ENCODE results near the gene ITSN2. TPM values are rescaled to one million over a fixed set of nuclear protein-coding genes. Genes with fewer than 3 reads are reported as not detected.

Gene ITSN2
- total RNA-seq, 2 donors from 2014 or later, result 32.9 to 61.0 TPM

GRCh38 chr2:24163601-24164000, 196.7 kb downstream of the ITSN2 start:
- ATAC-seq, result no peak
- no peak for TF ChIP-seq POLR2A (IDR thresholded peaks at IDR 0.05)
- no peak for TF ChIP-seq CTCF (IDR thresholded peaks at IDR 0.05)
- no peaks in the 10 kb centered on the region for H3K27me3 ChIP-seq
- no peaks in the 10 kb centered on the region for H3K9me3 ChIP-seq
- H3K4me1 ChIP-seq, result no peaks in the 10 kb centered on the region
- no peak for DNase-seq
- no peaks in the 10 kb centered on the region for H3K36me3 ChIP-seq (replicated peaks in 1 of 2; ENCODE audit: insufficient read depth in 1 of 2, low read depth in 2 of 2)
- H3K4me3 ChIP-seq, result no peak overlapping the region
- 60 to 64% methylated on average over 2 of the region's 2 CpGs for WGBS, 2 donors
- H3K27ac ChIP-seq, result no peak overlapping the region
- intact Hi-C loops (cut with DNase I), result no loop called here

GRCh38 chr2:24163186-24163585, 197.2 kb downstream of the ITSN2 start:
- no peak for TF ChIP-seq POLR2A (IDR thresholded peaks at IDR 0.05)
- no peak for TF ChIP-seq CTCF (IDR thresholded peaks at IDR 0.05)
- no peaks in the 10 kb centered on the region for H3K27me3 ChIP-seq
- no peak overlapping the region for H3K27ac ChIP-seq
- WGBS, 2 donors, result 41 to 57% methylated on average over 2 to 3 of the region's 3 CpGs
- H3K4me1 ChIP-seq, result no peaks in the 10 kb centered on the region
- no peak overlapping the region for H3K4me3 ChIP-seq
- DNase-seq (no peak), ATAC-seq (no peak)
- no peaks in the 10 kb centered on the region for H3K9me3 ChIP-seq
- no peaks in the 10 kb centered on the region for H3K36me3 ChIP-seq (replicated peaks in 1 of 2; ENCODE audit: insufficient read depth in 1 of 2, low read depth in 2 of 2)
- intact Hi-C loops (cut with DNase I), result no loop called here

- DNase-seq (no peak), ATAC-seq (no peak)
- Histone ChIP-seq H3K9me3 (no peaks in the 10 kb centered on the region), H3K4me3 (no peak overlapping the region), H3K27me3 (no peaks in the 10 kb centered on the region), H3K36me3 (replicated peaks in 1 of 2; ENCODE audit: insufficient read depth in 1 of 2, low read depth in 2 of 2) (no peaks in the 10 kb centered on the region), H3K4me1 (no peaks in the 10 kb centered on the region), H3K27ac (no peak overlapping the region)
- WGBS, 2 donors, result 100% methylated on average over 1 of the region's 1 CpG
- TF ChIP-seq CTCF (IDR thresholded peaks at IDR 0.05) (no peak), POLR2A (IDR thresholded peaks at IDR 0.05) (no peak)
- intact Hi-C loops (cut with DNase I), result no loop called here
These were observed 197.8 kb downstream of the ITSN2 start for GRCh38 chr2:24162494-24162893.

- Histone ChIP-seq H3K27ac (no peak overlapping the region), H3K36me3 (replicated peaks in 1 of 2; ENCODE audit: insufficient read depth in 1 of 2, low read depth in 2 of 2) (no peaks in the 10 kb centered on the region), H3K9me3 (no peaks in the 10 kb centered on the region), H3K4me3 (no peak overlapping the region), H3K4me1 (no peaks in the 10 kb centered on the region), H3K27me3 (no peaks in the 10 kb centered on the region)
- ATAC-seq (no peak), DNase-seq (no peak)
- TF ChIP-seq CTCF (IDR thresholded peaks at IDR 0.05), result no peak
- no peak for TF ChIP-seq POLR2A (IDR thresholded peaks at IDR 0.05)
- intact Hi-C loops (cut with DNase I), result no loop called here
These were observed 199.6 kb downstream of the ITSN2 start for GRCh38 chr2:24160761-24161160.

GRCh38 chr2:24159708-24160107, 200.6 kb downstream of the ITSN2 start:
- no peaks in the 10 kb centered on the region for H3K36me3 ChIP-seq (replicated peaks in 1 of 2; ENCODE audit: insufficient read depth in 1 of 2, low read depth in 2 of 2)
- no peaks in the 10 kb centered on the region for H3K9me3 ChIP-seq
- DNase-seq, result no peak
- intact Hi-C loops (cut with DNase I), result no loop called here
- no peak for ATAC-seq
- 78 to 84% methylated on average over 4 of the region's 4 CpGs for WGBS, 2 donors
- TF ChIP-seq CTCF (IDR thresholded peaks at IDR 0.05), result no peak
- TF ChIP-seq POLR2A (IDR thresholded peaks at IDR 0.05), result no peak
- no peak overlapping the region for H3K27ac ChIP-seq
- H3K4me3 ChIP-seq, result no peak overlapping the region
- no peaks in the 10 kb centered on the region for H3K27me3 ChIP-seq
- H3K4me1 ChIP-seq, result no peaks in the 10 kb centered on the region

Measured in body of pancreas (tissue), 4 donors.